ENCODE data around the gene NCOR2. TPM values are rescaled to one million over a fixed set of nuclear protein-coding genes. Genes with fewer than 3 reads are reported as not detected.

NCOR2 gene
- total and polyA plus RNA-seq, 7 donors = 44.1 to 164 (median 134) TPM

- no peaks in the 10 kb centered on the region for H3K9me3 ChIP-seq
- no peak for TF ChIP-seq CTCF (IDR thresholded peaks at IDR 0.05)
- no peak overlapping the region for H3K4me3 ChIP-seq
- H3K36me3 ChIP-seq (ENCODE audit: insufficient read depth in 1 of 2, low read depth in 1 of 2) = no peaks in the 10 kb centered on the region
- intact Hi-C loops (cut with DNase I) = loop anchor here in 1 of 2 donors (5.0 kb wide), 1 partner anchor 60 kb away; no protein-coding TSS in a partner anchor
- no peaks in the 10 kb centered on the region for H3K27me3 ChIP-seq (ENCODE audit: insufficient read depth in 3 of 3, low read length in 2 of 3)
- no peaks in the 10 kb centered on the region for H3K4me1 ChIP-seq
- 92 to 97% (median 95%) methylated on average over 8 of the region's 8 CpGs for WGBS, 3 donors
- ATAC-seq (no peak), DNase-seq (no peak)
- no peak overlapping the region for H3K27ac ChIP-seq
Measured at GRCh38 chr12:124577374-124577773, 10.0 kb upstream of the NCOR2 start.

GRCh38 chr12:124576061-124576650, 8.7 kb upstream of the NCOR2 start:
- Histone ChIP-seq H3K9me3 (no peaks in the 10 kb centered on the region), H3K27me3 (ENCODE audit: insufficient read depth in 3 of 3, low read length in 2 of 3) (no peaks in the 10 kb centered on the region), H3K4me3 (no peak overlapping the region), H3K27ac (no peak overlapping the region), H3K36me3 (ENCODE audit: insufficient read depth in 1 of 2, low read depth in 1 of 2) (no peaks in the 10 kb centered on the region), H3K4me1 (no peaks in the 10 kb centered on the region)
- TF ChIP-seq CTCF (IDR thresholded peaks at IDR 0.05) = no peak
- ATAC-seq (no peak), DNase-seq (peak in 1 of 2 donors; percentile 26)
- 97 to 98% (median 98%) methylated on average over 8 of the region's 8 CpGs for WGBS, 3 donors
- intact Hi-C loops (cut with DNase I) = loop anchor here in 1 of 2 donors (5.0 kb wide), 1 partner anchor 61 kb away; no protein-coding TSS in a partner anchor

GRCh38 chr12:124573839-124574786, 6.7 kb upstream of the NCOR2 start:
- DNase-seq (no peak), ATAC-seq (no peak)
- intact Hi-C loops (cut with DNase I) = loop anchor here in 1 of 2 donors (5.0 kb wide), 1 partner anchor 183 kb away; no protein-coding TSS in a partner anchor
- H3K27ac ChIP-seq = no peak overlapping the region
- no peaks in the 10 kb centered on the region for H3K36me3 ChIP-seq (ENCODE audit: insufficient read depth in 1 of 2, low read depth in 1 of 2)
- WGBS, 3 donors = 86 to 91% (median 89%) methylated on average over 17 to 18 of the region's 18 CpGs
- H3K4me3 ChIP-seq = no peak overlapping the region
- no peaks in the 10 kb centered on the region for H3K4me1 ChIP-seq
- no peak for TF ChIP-seq CTCF (IDR thresholded peaks at IDR 0.05)
- H3K27me3 ChIP-seq (ENCODE audit: insufficient read depth in 3 of 3, low read length in 2 of 3) = no peaks in the 10 kb centered on the region
- H3K9me3 ChIP-seq = no peaks in the 10 kb centered on the region

- Histone ChIP-seq H3K4me3 (no peak overlapping the region), H3K9me3 (no peaks in the 10 kb centered on the region), H3K27me3 (ENCODE audit: insufficient read depth in 3 of 3, low read length in 2 of 3) (no peaks in the 10 kb centered on the region), H3K4me1 (peaks cover 7% of the 10 kb centered on the region), H3K27ac (no peak overlapping the region), H3K36me3 (ENCODE audit: insufficient read depth in 1 of 2, low read depth in 1 of 2) (no peaks in the 10 kb centered on the region)
- no peak for TF ChIP-seq CTCF (IDR thresholded peaks at IDR 0.05)
- DNase-seq (no peak), ATAC-seq (no peak)
- intact Hi-C loops (cut with DNase I) = loop anchor here in 1 of 2 donors (5.0 kb wide), 1 partner anchor 186 kb away; no protein-coding TSS in a partner anchor
- 98 to 99% (median 98%) methylated on average over 2 of the region's 2 CpGs for WGBS, 3 donors
Measured at GRCh38 chr12:124571556-124571955, 4.1 kb upstream of the NCOR2 start.
